Activated T-cell treated with anti-CD3 and anti-CD28 coated beads, Interleukin-2, amount 50 U/mL, for 72 hours (primary cell): ENCODE data around the gene IRX4. TPM values are rescaled to one million over a fixed set of nuclear protein-coding genes. Genes with fewer than 3 reads are reported as not detected.

Experiments
- ATAC-seq, 2 donors: fragments of 150-1000 bp; cut with Tn5 transposase; replicated peaks in 1 of 2; 2 replicates each; pipeline ENCODE4 v1.10.0; 2021; ENCODE audit warnings: moderate library complexity in 2 of 2, mild to moderate bottlenecking in 1 of 2
- DNase-seq, 2 donors: peaks; one replicate each; pipeline ENCODE4 v3.0.0; 2021 to 2022; ENCODE audit warnings: mixed read lengths in 1 of 2
- H3K27ac Mint-ChIP-seq: one replicate; pipeline ENCODE4 v1.8.0; 2022; ENCODE audit warnings: mild to moderate bottlenecking, moderate library complexity, mixed read lengths
- H3K27me3 Mint-ChIP-seq: one replicate; pipeline ENCODE4 v1.8.0; 2022; ENCODE audit warnings: low read depth, mixed read lengths
- H3K36me3 Mint-ChIP-seq, 2 donors: one replicate each; pipeline ENCODE4 v1.8.0; 2022; ENCODE audit warnings: mixed read lengths in 2 of 2, mild to moderate bottlenecking in 1 of 2; ENCODE audit not compliant: insufficient read depth in 2 of 2
- H3K4me1 Mint-ChIP-seq: one replicate; pipeline ENCODE4 v1.8.0; 2022; ENCODE audit warnings: low read depth, mixed read lengths
- H3K4me3 Mint-ChIP-seq, 2 donors: one replicate each; pipeline ENCODE4 v1.8.0; 2022; ENCODE audit warnings: mild to moderate bottlenecking in 2 of 2, mixed read lengths in 2 of 2, moderate library complexity in 2 of 2
- H3K9me3 Mint-ChIP-seq, 2 donors: one replicate each; pipeline ENCODE4 v1.8.0; 2022; ENCODE audit warnings: mixed read lengths in 2 of 2
- total RNA-seq, 2 donors: library from RNA; stranded (reverse); gene quantifications; one replicate each; pipeline ENCODE4 v1.2.3, GENCODE V29; 2022

The IRX4 gene
- total RNA-seq, 2 donors from 2014 or later: not detected

GRCh38 chr5:1894243-1894642 lies 11.5 kb upstream of the IRX4 start:
- DNase-seq: no peak
- no peak overlapping the region for H3K27ac Mint-ChIP-seq
- no peak for ATAC-seq
- no peaks in the 10 kb centered on the region for H3K9me3 Mint-ChIP-seq
- H3K4me1 Mint-ChIP-seq: no peaks in the 10 kb centered on the region
- H3K27me3 Mint-ChIP-seq: peaks cover 53% of the 10 kb centered on the region
- H3K4me3 Mint-ChIP-seq: no peak overlapping the region
- H3K36me3 Mint-ChIP-seq: no peaks in the 10 kb centered on the region

GRCh38 chr5:1893754-1894153 lies 11.0 kb upstream of the IRX4 start:
- no peaks in the 10 kb centered on the region for H3K9me3 Mint-ChIP-seq
- DNase-seq: no peak
- ATAC-seq: no peak
- H3K36me3 Mint-ChIP-seq: no peaks in the 10 kb centered on the region
- H3K27me3 Mint-ChIP-seq: peaks cover 53% of the 10 kb centered on the region
- no peak overlapping the region for H3K4me3 Mint-ChIP-seq
- H3K4me1 Mint-ChIP-seq: peaks cover 4% of the 10 kb centered on the region
- no peak overlapping the region for H3K27ac Mint-ChIP-seq

DNA sequence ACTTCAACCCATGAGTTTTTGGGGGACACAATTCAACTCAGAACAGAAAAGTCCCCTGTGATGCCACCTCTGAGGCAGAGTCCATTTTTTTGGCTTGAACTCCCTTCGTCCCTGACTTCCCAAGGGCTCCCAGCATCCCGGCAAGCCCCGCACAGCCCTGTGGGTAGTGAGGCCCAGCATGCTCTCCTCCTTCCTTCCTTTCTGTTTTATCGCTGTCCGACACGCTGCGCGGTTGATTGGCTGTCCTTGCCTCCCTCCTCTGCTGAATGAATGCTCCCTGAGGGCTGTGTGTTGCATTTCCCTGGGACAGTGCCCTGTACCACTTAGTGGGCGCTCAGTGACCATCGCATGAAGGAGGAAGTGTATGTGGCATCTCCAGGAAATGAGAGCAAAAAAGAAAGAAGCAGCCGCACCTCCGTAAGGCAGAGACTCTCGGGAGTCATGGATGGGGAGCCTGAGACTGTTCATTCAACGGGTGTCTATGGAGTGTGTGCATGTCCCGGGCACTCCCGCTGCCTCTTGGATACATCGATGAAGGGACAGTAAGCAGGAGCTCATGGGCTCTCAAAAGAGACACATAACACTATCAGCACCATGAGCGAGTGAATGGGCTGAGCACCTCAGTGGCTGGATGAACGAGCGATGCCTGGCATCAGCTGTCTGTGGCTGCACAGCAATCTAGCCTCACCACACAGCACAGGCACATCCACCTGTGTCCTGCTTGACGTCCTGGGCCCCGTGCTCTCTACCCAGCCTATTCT lies 10.1 kb upstream of the IRX4 start:
- Mint-ChIP-seq H3K4me3 (no peak overlapping the region), H3K36me3 (no peaks in the 10 kb centered on the region), H3K9me3 (no peaks in the 10 kb centered on the region), H3K4me1 (peaks cover 4% of the 10 kb centered on the region), H3K27ac (no peak overlapping the region), H3K27me3 (peaks cover 55% of the 10 kb centered on the region)
- ATAC-seq: no peak
- DNase-seq: no peak

DNA sequence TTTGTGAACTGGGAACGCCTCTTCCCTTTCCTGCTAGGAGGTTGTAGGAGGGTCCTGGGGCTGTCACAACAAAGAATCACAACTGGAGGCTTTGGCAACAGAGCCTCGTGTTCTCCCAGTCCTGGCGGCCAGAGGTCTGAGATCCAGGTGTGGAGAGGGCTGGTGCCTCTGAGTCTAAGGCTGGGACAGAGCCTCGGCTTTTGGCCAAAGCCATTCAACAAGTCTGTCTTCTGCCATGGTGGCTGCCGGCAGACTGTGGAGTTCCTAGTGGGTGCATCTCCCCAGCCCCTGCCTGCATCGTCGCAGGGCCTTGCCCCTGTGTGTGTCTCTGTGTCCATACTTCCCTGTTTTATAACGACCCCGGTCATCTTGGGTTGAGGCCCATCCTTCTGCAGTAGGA lies 9.5 kb upstream of the IRX4 start:
- ATAC-seq: no peak
- Mint-ChIP-seq H3K27ac (no peak overlapping the region), H3K4me3 (no peak overlapping the region), H3K36me3 (no peaks in the 10 kb centered on the region), H3K27me3 (peaks cover 55% of the 10 kb centered on the region), H3K9me3 (no peaks in the 10 kb centered on the region), H3K4me1 (peaks cover 4% of the 10 kb centered on the region)
- DNase-seq: no peak

GRCh38 chr5:1891391-1891790 lies 8.7 kb upstream of the IRX4 start:
- Mint-ChIP-seq H3K27ac (no peak overlapping the region), H3K27me3 (peaks cover 55% of the 10 kb centered on the region), H3K4me1 (peaks cover 4% of the 10 kb centered on the region), H3K4me3 (no peak overlapping the region), H3K9me3 (no peaks in the 10 kb centered on the region), H3K36me3 (no peaks in the 10 kb centered on the region)
- no peak for DNase-seq
- no peak for ATAC-seq

- Mint-ChIP-seq H3K4me1 (peaks cover 4% of the 10 kb centered on the region), H3K27ac (no peak overlapping the region), H3K27me3 (peaks cover 58% of the 10 kb centered on the region), H3K4me3 (no peak overlapping the region), H3K9me3 (no peaks in the 10 kb centered on the region), H3K36me3 (no peaks in the 10 kb centered on the region)
- DNase-seq (no peak), ATAC-seq (no peak)
These were observed 7.6 kb upstream of the IRX4 start for GRCh38 chr5:1890296-1890695.

DNA sequence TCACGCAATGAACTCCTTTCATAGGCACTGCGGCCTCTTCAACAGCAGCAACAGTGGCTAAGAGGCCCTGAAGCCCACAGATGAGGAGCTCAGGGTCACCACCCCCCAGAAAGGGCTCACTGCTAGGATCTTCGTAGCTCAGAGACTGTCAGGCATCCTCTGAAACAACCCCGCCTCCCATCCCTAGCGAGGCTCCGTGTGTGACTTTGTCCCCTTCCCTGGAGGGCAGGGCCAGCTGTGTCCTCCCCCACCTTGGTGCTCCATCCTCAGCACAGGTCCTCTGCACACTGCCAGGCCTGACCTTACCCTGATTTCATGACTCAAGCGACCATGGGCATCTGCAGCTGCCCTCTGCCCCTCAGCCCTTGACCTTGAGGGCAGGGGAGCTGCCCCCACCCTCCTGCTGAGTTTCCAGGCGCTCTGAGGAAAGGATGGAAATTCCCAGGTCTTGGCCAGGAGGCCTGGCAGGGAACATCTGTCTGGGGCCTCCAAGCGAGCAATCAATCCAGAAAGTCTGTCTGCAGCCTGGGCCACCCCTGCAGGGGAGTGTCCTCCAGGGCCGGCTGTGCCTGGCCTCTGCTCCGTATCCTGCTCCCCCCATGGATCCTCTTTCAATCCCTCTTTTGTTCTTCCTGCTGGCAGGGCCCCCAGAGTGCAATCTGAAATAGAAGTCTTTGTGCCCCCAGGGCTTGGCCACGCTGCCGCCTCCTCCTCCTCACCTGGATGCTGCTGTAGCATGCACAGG lies 6.8 kb upstream of the IRX4 start:
- DNase-seq (no peak), ATAC-seq (no peak)
- Mint-ChIP-seq H3K27me3 (peaks cover 59% of the 10 kb centered on the region), H3K4me1 (peaks cover 7% of the 10 kb centered on the region), H3K4me3 (no peak overlapping the region), H3K36me3 (no peaks in the 10 kb centered on the region), H3K9me3 (no peaks in the 10 kb centered on the region), H3K27ac (no peak overlapping the region)

DNA sequence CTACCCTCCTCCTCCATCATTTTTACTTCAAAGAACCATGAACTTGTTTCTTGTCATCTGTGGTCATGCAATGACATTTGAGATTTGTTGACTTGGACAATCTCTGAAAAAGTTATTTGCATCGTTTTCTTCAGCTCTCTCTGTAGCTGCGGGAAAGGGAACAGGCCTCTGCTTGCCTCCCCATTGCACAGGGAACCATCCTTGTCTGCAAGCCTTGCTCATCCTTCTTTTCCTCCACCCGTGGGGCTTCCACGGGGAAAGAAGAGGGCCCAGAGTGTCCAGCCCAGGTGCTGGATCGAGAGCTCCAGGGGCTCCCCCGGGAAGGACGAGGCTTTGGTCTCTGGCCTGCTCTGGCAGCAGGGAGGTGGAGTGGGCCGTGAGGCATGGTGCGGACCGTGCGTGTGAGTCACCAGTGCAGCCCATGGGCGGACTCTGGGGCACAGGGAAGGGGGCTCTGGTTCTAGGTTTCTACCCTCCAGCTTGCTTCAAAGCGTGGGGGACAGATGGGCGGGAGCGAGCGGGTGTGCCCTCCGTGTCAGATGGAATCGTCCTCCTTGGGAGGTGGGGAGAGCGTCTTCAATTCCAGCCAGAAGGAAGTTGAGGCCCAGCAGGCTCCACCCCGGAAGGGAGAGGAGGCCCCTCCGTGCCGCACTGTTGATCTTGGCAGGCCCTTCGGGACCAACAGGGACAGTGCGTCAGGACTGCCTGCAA lies 6.0 kb upstream of the IRX4 start:
- Mint-ChIP-seq H3K36me3 (no peaks in the 10 kb centered on the region), H3K4me3 (no peak overlapping the region), H3K9me3 (no peaks in the 10 kb centered on the region), H3K27me3 (peaks cover 56% of the 10 kb centered on the region), H3K4me1 (peaks cover 7% of the 10 kb centered on the region), H3K27ac (no peak overlapping the region)
- no peak for DNase-seq
- ATAC-seq: no peak

DNA sequence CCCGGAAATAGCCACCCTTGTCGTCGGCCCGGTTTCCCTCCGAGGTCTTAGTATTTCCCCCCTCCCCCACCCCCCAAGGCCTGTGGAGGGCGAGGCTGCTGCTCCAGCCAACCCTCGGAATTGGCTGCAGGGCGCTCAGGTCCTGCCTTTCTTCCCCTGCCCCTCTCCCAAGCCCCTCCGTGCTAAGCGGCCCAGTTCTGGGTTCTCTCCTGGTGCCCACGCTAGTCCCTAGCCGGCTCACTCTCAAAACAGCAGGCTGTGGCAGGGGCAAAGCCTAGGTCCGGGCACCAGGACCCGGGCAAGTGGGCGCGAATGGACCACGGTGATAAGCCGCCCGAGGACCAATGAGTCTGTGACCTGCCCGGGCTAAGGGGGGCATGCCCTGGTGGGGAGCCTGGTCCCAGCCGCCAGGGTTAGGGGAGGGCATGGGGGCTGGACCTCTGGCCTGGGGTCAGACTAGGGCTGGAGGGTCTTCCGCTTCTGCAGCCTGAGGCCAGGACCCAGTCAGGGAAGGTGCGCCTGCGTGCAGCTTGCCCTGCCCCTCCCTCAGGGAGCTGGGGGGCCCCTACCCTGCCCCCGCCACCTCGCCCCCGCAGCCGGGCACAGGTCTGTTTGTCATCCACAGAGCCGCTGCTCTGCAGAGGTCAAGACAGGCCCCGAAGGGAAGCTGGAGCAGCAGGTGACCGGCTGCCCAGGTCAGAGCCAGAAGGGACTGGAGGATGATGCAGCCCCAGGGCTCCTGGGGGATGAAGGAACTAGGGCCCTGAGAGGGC lies 5.0 kb upstream of the IRX4 start:
- H3K9me3 Mint-ChIP-seq: no peaks in the 10 kb centered on the region
- ATAC-seq (no peak), DNase-seq (no peak)
- H3K4me3 Mint-ChIP-seq: no peak overlapping the region
- H3K4me1 Mint-ChIP-seq: peaks cover 7% of the 10 kb centered on the region
- H3K36me3 Mint-ChIP-seq: no peaks in the 10 kb centered on the region
- no peak overlapping the region for H3K27ac Mint-ChIP-seq
- H3K27me3 Mint-ChIP-seq: peaks cover 48% of the 10 kb centered on the region

GRCh38 chr5:1886846-1887587 lies 4.3 kb upstream of the IRX4 start:
- Mint-ChIP-seq H3K9me3 (no peaks in the 10 kb centered on the region), H3K4me3 (no peak overlapping the region), H3K36me3 (no peaks in the 10 kb centered on the region), H3K27me3 (peaks cover 44% of the 10 kb centered on the region), H3K27ac (no peak overlapping the region), H3K4me1 (peaks cover 7% of the 10 kb centered on the region)
- DNase-seq: no peak
- ATAC-seq: no peak

DNA sequence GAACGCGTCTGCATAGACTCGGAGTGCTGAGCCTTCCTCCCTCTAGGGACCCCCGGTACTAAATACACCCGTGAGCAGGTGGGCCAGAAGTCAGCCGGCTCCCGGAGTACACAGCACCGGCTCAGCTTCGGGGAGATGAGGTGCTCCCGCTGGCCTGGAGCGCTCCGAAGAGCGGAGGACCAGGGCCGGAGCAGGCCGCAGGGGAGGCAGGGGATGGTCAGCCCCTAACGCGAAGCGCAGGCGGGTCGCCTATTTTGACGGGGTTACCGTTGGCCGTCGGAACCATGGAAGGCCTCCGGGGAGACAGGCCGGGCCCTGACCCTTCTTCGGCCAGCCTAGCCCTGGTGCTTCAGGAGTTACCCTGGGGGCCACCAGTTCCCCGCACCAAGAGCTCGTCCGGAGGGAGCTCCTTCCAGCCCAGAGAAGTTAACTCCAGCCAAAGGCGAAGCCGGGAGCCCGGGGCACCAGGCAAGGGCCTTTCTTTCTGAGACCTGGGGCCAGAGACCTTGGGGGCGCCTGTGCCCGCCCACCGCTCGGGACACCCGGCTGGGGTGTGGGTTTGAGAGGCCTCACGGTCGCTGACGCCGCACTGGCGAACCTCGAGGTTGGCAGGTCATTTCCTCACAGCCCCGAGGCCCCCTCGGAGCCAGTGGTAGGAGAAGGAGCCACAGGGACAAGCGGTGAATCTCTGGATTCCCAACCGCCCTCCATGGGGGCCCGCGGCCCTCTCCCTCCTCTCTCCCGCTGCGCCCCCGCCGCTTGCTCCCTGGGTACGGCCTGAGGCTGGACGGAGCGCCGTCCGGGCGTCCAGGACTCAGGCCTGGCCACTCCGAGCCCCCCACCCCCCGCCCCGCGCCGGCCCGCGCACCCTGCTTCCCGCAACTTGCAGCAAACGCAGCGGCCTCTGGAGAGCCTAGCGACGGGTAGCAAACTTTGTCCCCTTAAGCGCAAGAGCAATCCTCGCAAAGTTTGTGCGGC lies 3.4 kb upstream of the IRX4 start:
- H3K27ac Mint-ChIP-seq: no peak overlapping the region
- peaks cover 43% of the 10 kb centered on the region for H3K27me3 Mint-ChIP-seq
- no peak for ATAC-seq

More for the DNA sequence above, 3.4 kb upstream of the IRX4 start:
- Mint-ChIP-seq H3K4me1 (peaks cover 7% of the 10 kb centered on the region), H3K4me3 (no peak overlapping the region), H3K9me3 (no peaks in the 10 kb centered on the region), H3K36me3 (no peaks in the 10 kb centered on the region)
- no peak for DNase-seq
